Caco-2 (cell line): ENCODE results near the gene EPO. TPM values are rescaled to one million over a fixed set of nuclear protein-coding genes. Genes with fewer than 3 reads are reported as not detected.
"Not testable (repeated sequence)": the region's sequence is repeated elsewhere in the genome, so short reads cannot be mapped to it uniquely, and the experiment has no call there.

Experiments used
- BruUV-seq: library from RNA; stranded (reverse); fragments of 400-500 nt; replicated peaks from 2 replicates; lab custom pipeline; 2021; lab: Mats Ljungman, UMichigan
- CTCF ChIA-PET: fragments of 300-600 bp; sonication (Branson Sonifier 250); formaldehyde crosslinking; loops from one replicate; lab custom pipeline; 2022; ENCODE audit warnings: antibody characterized with exemption; lab: Charles Lee
- POLR2A ChIA-PET: fragments of 300-600 bp; sonication (Branson Sonifier 250); formaldehyde crosslinking; loops from one replicate; lab custom pipeline; 2022; ENCODE audit warnings: antibody characterized with exemption; lab: Charles Lee
- DNase-seq, 2 experiments: peaks; one replicate each; pipeline versions ENCODE4 v3.0.0 to v3.0.0-alpha.2; 2020 to 2022
- H3K27me3 ChIP-seq: replicated peaks from 2 replicates; pipeline ENCODE4 v1.6.0; 2011; ENCODE audit warnings: low read length; ENCODE audit not compliant: control insufficient read depth, insufficient read depth
- H3K36me3 ChIP-seq: 2 replicates; pipeline ENCODE4 v1.5.1; 2011; ENCODE audit warnings: low read length; ENCODE audit not compliant: control insufficient read depth, insufficient read depth
- H3K4me1 ChIP-seq: fragments of 250-450 bp; sonication (Bioruptor Pico); 2 replicates; pipeline ENCODE4 v1.5.1; 2020; ENCODE audit warnings: mild to moderate bottlenecking
- H3K4me3 ChIP-seq: 2 replicates; pipeline ENCODE4 v1.5.1; 2011; ENCODE audit warnings: low read depth, mild to moderate bottlenecking, control low read depth, low read length
- H3K9me3 ChIP-seq: fragments of 250-450 bp; sonication (Bioruptor Pico); 2 replicates; pipeline ENCODE4 v1.5.1; 2020; ENCODE audit warnings: mild to moderate bottlenecking, moderate library complexity
- H3K27ac Mint-ChIP-seq: one replicate; pipeline ENCODE4 v1.8.0; 2022; ENCODE audit warnings: mixed read lengths; ENCODE audit not compliant: unreplicated experiment
- H3K27me3 Mint-ChIP-seq: one replicate; pipeline ENCODE4 v1.8.0; 2022; ENCODE audit warnings: mixed read lengths; ENCODE audit not compliant: insufficient read depth, unreplicated experiment
- H3K36me3 Mint-ChIP-seq: one replicate; pipeline ENCODE4 v1.8.0; 2022; ENCODE audit warnings: mild to moderate bottlenecking, mixed read lengths; ENCODE audit not compliant: insufficient read depth, unreplicated experiment
- H3K4me1 Mint-ChIP-seq: one replicate; pipeline ENCODE4 v1.8.0; 2022; ENCODE audit warnings: low read depth, mixed read lengths; ENCODE audit not compliant: unreplicated experiment
- H3K4me3 Mint-ChIP-seq: one replicate; pipeline ENCODE4 v1.8.0; 2022; ENCODE audit warnings: mild to moderate bottlenecking, moderate library complexity, mixed read lengths; ENCODE audit not compliant: unreplicated experiment
- H3K9me3 Mint-ChIP-seq: one replicate; pipeline ENCODE4 v1.8.0; 2022; ENCODE audit warnings: mixed read lengths; ENCODE audit not compliant: unreplicated experiment
- intact Hi-C: fragments of 100-400 bp; cut with micrococcal nuclease; formaldehyde crosslinking; loops from one replicate; pipeline ENCODE4 v1.10.0; 2022; ENCODE audit not compliant: unreplicated experiment
- total RNA-seq: library from RNA; stranded (reverse); gene quantifications from 2 replicates; pipeline ENCODE4 v1.2.3, GENCODE V29; 2022
- TF ChIP-seq, protein P1 (sequence below), 2 experiments: fragments of 200-600 bp in 1 of 2; IDR thresholded peaks; 1 replicate in 1 of 2; 2 replicates in 1 of 2; pipeline versions ENCODE4 v1.5.1 to v1.8.0; 2011 to 2022; ENCODE audit warnings: antibody characterized with exemption in 1 of 2, control low read depth in 1 of 2, inconsistent platforms in 1 of 2, low read depth in 1 of 2, low read length in 1 of 2, mild to moderate bottlenecking in 1 of 2, moderate library complexity in 1 of 2; ENCODE audit not compliant: insufficient read depth in 1 of 2, severe bottlenecking in 1 of 2, unreplicated experiment in 1 of 2

Gene EPO
- total RNA-seq, 1 experiment from 2014 or later, result 1.1 TPM

- intact Hi-C loops, result no loop called here
Observed at GRCh38 chr7:100722480-100723212, 2.4 kb downstream of the EPO start.

DNA sequence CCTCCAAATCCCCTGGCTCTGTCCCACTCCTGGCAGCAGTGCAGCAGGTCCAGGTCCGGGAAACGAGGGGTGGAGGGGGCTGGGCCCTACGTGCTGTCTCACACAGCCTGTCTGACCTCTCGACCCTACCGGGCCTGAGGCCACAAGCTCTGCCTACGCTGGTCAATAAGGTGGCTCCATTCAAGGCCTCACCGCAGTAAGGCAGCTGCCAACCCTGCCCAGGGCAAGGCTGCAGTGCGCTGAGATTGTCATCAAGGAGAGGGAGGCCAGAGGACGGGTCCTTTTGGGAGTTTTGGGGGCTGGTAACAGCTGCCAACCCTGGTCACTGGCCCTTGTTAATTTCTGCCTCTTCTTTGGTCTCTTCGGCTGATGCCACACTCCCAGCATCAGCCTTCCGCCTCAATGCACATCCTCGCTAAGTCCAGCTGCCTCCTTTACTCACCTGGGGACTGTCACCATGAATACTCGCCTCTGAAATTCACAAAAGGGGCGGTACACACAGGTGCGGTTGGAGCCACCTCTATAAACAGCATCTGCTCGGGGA is 3.5 kb downstream of the EPO start:
- intact Hi-C loops, result no loop called here
- no TSS peak for BruUV-seq
- ChIA-PET POLR2A (no interaction called here), CTCF (interaction anchor here (11.0 kb wide), 1 partner anchor 18 kb away, joined by 155 read pairs; the partner anchor contains the start of gene POP7)
- no peak for DNase-seq
- TF ChIP-seq, protein P1, sequence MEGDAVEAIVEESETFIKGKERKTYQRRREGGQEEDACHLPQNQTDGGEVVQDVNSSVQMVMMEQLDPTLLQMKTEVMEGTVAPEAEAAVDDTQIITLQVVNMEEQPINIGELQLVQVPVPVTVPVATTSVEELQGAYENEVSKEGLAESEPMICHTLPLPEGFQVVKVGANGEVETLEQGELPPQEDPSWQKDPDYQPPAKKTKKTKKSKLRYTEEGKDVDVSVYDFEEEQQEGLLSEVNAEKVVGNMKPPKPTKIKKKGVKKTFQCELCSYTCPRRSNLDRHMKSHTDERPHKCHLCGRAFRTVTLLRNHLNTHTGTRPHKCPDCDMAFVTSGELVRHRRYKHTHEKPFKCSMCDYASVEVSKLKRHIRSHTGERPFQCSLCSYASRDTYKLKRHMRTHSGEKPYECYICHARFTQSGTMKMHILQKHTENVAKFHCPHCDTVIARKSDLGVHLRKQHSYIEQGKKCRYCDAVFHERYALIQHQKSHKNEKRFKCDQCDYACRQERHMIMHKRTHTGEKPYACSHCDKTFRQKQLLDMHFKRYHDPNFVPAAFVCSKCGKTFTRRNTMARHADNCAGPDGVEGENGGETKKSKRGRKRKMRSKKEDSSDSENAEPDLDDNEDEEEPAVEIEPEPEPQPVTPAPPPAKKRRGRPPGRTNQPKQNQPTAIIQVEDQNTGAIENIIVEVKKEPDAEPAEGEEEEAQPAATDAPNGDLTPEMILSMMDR (IDR thresholded peaks at IDR 0.05; ENCODE audit: insufficient read depth in 1 of 2, low read depth in 1 of 2, low read length in 1 of 2, severe bottlenecking in 1 of 2, unreplicated experiment in 1 of 2), result no peak
- Histone ChIP-seq H3K27me3 (no peaks in the 10 kb centered on the region), H3K4me1 (peaks cover 14% of the 10 kb centered on the region), H3K9me3 (peaks cover 5% of the 10 kb centered on the region; the same call in 1 of the 2 replicates), H3K4me3 (no peak overlapping the region), H3K36me3 (no peaks in the 10 kb centered on the region)
- Mint-ChIP-seq H3K36me3 (peaks cover 5% of the 10 kb centered on the region), H3K9me3 (peaks cover 7% of the 10 kb centered on the region), H3K27ac (no peak overlapping the region), H3K4me1 (peaks cover 10% of the 10 kb centered on the region), H3K4me3 (no peak overlapping the region), H3K27me3 (no peaks in the 10 kb centered on the region)

More at GRCh38 chr7:100722480-100723212, 2.4 kb downstream of the EPO start:
- Histone ChIP-seq H3K36me3 (no peaks in the 10 kb centered on the region), H3K27me3 (no peaks in the 10 kb centered on the region), H3K4me1 (peaks cover 14% of the 10 kb centered on the region), H3K9me3 (peaks cover 8% of the 10 kb centered on the region; the same call in 1 of the 2 replicates), H3K4me3 (no peak overlapping the region)
- Mint-ChIP-seq H3K27ac (no peak overlapping the region), H3K36me3 (peaks cover 5% of the 10 kb centered on the region), H3K9me3 (peaks cover 18% of the 10 kb centered on the region), H3K4me3 (no peak overlapping the region), H3K4me1 (peaks cover 12% of the 10 kb centered on the region), H3K27me3 (no peaks in the 10 kb centered on the region)
- CTCF ChIA-PET, result interaction anchor here (11.0 kb wide), 1 partner anchor 17 kb away, joined by 155 read pairs; the partner anchor contains the start of gene POP7
- POLR2A ChIA-PET, result interaction anchor here (1.7 kb wide), 1 partner anchor 17 kb away, joined by 6 read pairs; the partner anchor contains the start of gene POP7
- DNase-seq, result no peak
- TF ChIP-seq, protein P1 (IDR thresholded peaks at IDR 0.05; ENCODE audit: insufficient read depth in 1 of 2, low read depth in 1 of 2, low read length in 1 of 2, severe bottlenecking in 1 of 2, unreplicated experiment in 1 of 2), result no peak
- no TSS peak for BruUV-seq

DNA sequence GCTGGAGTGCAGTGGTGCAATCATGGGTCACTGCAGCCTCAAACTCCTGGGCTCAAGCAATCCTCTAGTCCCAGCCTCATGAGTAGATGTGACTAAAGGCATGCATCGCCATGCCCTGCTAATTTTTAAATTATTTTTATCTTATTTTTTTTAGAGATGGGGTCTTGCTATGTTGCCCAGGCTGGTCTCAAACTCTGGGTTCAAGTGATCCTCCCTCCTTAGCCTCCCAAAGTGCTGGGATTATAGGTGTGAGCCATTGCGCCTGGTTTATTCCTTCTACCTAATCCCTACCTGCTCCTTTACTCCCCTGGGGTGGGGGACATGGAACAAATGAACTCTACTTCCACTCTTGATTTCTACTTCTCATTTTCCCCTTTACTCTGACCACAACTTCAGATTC is 4.1 kb downstream of the EPO start:
- peaks cover 14% of the 10 kb centered on the region for H3K4me1 ChIP-seq
- H3K27me3 ChIP-seq, DNase-seq, H3K27me3 Mint-ChIP-seq, H3K36me3 Mint-ChIP-seq, H3K36me3 ChIP-seq, H3K9me3 Mint-ChIP-seq, H3K27ac Mint-ChIP-seq, H3K4me3 Mint-ChIP-seq, POLR2A ChIA-PET, H3K4me1 Mint-ChIP-seq, H3K4me3 ChIP-seq, H3K9me3 ChIP-seq, intact Hi-C loops, BruUV-seq: not testable (repeated sequence)
- CTCF ChIA-PET, result interaction anchor here (0.7 to 11.0 kb wide), 4 partner anchors 10 to 700 kb away, joined by 3 to 155 read pairs (median 5); partner anchors contain the start of gene POP7
